Type B pancreatic cell (in vitro differentiated cells): ENCODE measurements around the gene GPC6. TPM values are rescaled to one million over a fixed set of nuclear protein-coding genes. Genes with fewer than 3 reads are reported as not detected.

Source experiments
- DNase-seq: peaks from one replicate; pipeline ENCODE4 v3.0.0; 2021; ENCODE audit warnings: mixed read lengths; ENCODE audit not compliant: unreplicated experiment; ENCODE audit errors: extremely low spot score
- H3K27ac Mint-ChIP-seq: 2 replicates; pipeline ENCODE4 v1.8.0; 2021; ENCODE audit warnings: mild to moderate bottlenecking, mixed read lengths
- H3K27me3 Mint-ChIP-seq: 2 replicates; pipeline ENCODE4 v1.8.0; 2021; ENCODE audit warnings: mixed read lengths
- H3K36me3 Mint-ChIP-seq: 2 replicates; pipeline ENCODE4 v1.8.0; 2021; ENCODE audit warnings: mixed read lengths
- H3K4me1 Mint-ChIP-seq: one replicate; pipeline ENCODE4 v1.8.0; 2021; ENCODE audit warnings: mixed read lengths; ENCODE audit not compliant: unreplicated experiment
- H3K4me3 Mint-ChIP-seq: 2 replicates; pipeline ENCODE4 v1.8.0; 2021; ENCODE audit warnings: mild to moderate bottlenecking, mixed read lengths
- H3K9me3 Mint-ChIP-seq: 2 replicates; pipeline ENCODE4 v1.8.0; 2021; ENCODE audit warnings: mixed read lengths
- total RNA-seq: library from RNA; stranded (reverse); gene quantifications from 2 replicates; pipeline ENCODE4 v1.2.1, GENCODE V29; 2021; ENCODE audit warnings: low replicate concordance
- TF ChIP-seq, protein P1 (sequence below): fragments of 200-600 bp; sonication (generic); conservative IDR thresholded peaks from 2 replicates; pipeline ENCODE4 v1.5.0; 2021; ENCODE audit warnings: antibody characterized with exemption, mild to moderate bottlenecking

Gene GPC6
- total RNA-seq, 1 donor from 2014 or later = 30.5 TPM

DNA sequence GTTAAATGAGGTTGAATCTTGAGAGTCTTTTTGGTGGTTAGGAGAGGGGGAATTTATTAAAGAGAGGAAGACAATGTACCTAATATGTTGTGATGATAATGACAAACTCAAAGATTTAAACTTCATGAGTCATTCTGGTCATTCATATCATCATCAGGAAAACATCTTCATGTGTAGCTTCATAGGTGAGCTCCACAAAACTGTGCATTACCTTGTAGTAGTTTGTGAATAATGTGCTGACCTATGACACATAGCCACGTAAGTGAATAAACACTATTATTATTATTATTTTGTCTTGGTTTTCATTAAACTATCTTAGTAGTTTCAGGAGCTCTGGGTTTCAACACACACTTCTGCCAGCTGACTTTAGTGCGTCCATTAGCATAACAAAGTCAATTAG, 997 bp upstream of the GPC6 start:
- peaks cover 5% of the 10 kb centered on the region for H3K9me3 Mint-ChIP-seq
- TF ChIP-seq, protein P1, sequence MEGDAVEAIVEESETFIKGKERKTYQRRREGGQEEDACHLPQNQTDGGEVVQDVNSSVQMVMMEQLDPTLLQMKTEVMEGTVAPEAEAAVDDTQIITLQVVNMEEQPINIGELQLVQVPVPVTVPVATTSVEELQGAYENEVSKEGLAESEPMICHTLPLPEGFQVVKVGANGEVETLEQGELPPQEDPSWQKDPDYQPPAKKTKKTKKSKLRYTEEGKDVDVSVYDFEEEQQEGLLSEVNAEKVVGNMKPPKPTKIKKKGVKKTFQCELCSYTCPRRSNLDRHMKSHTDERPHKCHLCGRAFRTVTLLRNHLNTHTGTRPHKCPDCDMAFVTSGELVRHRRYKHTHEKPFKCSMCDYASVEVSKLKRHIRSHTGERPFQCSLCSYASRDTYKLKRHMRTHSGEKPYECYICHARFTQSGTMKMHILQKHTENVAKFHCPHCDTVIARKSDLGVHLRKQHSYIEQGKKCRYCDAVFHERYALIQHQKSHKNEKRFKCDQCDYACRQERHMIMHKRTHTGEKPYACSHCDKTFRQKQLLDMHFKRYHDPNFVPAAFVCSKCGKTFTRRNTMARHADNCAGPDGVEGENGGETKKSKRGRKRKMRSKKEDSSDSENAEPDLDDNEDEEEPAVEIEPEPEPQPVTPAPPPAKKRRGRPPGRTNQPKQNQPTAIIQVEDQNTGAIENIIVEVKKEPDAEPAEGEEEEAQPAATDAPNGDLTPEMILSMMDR = no peak
- peaks cover 3% of the 10 kb centered on the region for H3K27me3 Mint-ChIP-seq
- H3K36me3 Mint-ChIP-seq = no peaks in the 10 kb centered on the region
- H3K4me3 Mint-ChIP-seq = peak overlapping the region; percentile 99
- DNase-seq = no peak
- H3K27ac Mint-ChIP-seq = no peak overlapping the region
- H3K4me1 Mint-ChIP-seq = peaks cover 22% of the 10 kb centered on the region

DNA sequence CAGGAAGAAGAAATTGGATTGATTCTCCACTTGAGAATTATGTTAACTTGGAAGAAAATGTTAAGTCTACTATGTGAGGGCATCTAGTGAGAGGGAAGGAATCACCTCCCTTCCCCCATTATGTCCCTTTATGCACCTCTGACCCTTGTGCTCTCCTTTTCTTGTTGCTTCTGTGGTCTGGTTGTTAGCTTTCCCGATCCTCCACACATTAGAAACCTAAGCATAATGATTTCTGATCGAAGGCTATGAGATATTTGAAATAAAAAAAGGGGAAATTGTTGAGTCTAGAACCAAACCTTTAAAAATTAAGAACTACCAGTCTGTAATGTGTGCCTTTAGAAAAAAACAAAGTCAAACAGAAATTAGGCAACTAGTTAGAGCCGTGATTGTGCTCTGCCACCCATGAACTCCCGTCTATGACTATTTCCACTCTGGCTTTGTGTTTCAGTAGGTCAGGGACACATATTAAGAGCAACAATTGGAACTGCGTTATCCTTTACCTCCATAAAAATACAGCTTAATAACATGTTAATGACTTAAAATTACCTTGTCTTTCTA, 463 bp upstream of the GPC6 start:
- peak overlapping the region; percentile 86 for H3K27ac Mint-ChIP-seq
- H3K9me3 Mint-ChIP-seq = peaks cover 5% of the 10 kb centered on the region
- peaks cover 24% of the 10 kb centered on the region for H3K4me1 Mint-ChIP-seq
- peak overlapping the region; percentile 99 for H3K4me3 Mint-ChIP-seq
- peaks cover 3% of the 10 kb centered on the region for H3K27me3 Mint-ChIP-seq
- no peak for DNase-seq
- H3K36me3 Mint-ChIP-seq = no peaks in the 10 kb centered on the region
- TF ChIP-seq, protein P1 = no peak

DNA sequence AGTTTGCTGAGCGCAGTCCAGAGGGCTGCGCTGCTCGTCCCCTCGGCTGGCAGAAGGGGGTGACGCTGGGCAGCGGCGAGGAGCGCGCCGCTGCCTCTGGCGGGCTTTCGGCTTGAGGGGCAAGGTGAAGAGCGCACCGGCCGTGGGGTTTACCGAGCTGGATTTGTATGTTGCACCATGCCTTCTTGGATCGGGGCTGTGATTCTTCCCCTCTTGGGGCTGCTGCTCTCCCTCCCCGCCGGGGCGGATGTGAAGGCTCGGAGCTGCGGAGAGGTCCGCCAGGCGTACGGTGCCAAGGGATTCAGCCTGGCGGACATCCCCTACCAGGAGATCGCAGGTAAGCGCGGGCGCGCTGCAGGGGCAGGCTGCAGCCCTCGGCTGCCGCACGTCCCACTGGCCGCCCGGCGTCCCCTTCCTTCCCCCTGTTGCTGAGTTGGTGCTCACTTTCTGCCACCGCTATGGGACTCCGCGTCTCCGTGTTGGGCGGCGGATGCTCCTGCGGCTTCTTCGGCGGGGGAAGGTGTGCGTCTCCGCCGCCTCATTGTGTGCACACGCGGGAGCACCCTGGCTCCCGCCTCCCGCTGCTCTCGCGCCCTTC, 772 bp downstream of the GPC6 start:
- H3K36me3 Mint-ChIP-seq = no peaks in the 10 kb centered on the region
- peaks cover 35% of the 10 kb centered on the region for H3K4me1 Mint-ChIP-seq
- peaks cover 5% of the 10 kb centered on the region for H3K9me3 Mint-ChIP-seq
- DNase-seq = peak; percentile 76
- TF ChIP-seq, protein P1 = no peak
- H3K4me3 Mint-ChIP-seq = peak overlapping the region; percentile 99
- peaks cover 3% of the 10 kb centered on the region for H3K27me3 Mint-ChIP-seq
- peak overlapping the region; percentile 86 for H3K27ac Mint-ChIP-seq

DNA sequence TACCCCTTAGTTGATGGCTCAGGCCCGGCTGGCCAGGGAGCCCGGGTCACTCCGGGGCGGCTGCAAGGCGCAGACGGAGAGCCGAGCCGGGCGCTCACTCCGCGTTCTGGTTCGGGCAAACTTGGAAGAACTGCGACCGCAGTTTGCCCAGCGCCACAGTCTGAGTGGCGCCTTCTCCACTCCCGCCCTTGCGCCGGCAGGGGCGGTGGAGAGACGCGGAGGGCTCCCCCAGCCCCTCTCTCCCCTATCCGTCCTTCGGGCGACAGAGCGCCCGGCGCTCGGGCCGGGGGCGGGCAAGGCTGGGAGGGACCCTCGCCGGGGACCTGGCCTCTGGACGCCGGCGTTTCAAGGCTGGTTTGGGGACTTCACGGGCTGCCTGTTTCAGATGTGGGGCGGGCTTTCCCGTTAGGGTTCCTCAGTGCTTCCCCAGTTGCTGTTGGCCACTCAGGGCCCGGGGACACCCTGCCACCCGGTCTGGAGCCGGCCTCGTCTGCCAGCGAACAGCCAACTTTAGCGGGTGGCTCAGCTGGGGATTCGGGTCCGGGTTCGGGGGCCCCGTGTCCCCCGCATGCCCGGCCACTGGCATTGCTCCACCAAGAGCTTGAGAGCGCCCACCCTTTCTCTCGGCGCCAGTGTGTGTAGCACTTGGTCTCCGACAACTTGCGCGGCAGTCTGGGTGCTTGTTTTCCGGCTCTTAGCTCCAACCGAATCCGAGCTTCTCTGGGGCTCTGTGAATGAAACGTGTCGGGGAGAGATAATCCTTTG, 1.5 kb downstream of the GPC6 start:
- Mint-ChIP-seq H3K4me1 (peaks cover 35% of the 10 kb centered on the region), H3K9me3 (peaks cover 5% of the 10 kb centered on the region), H3K36me3 (no peaks in the 10 kb centered on the region), H3K27me3 (peaks cover 3% of the 10 kb centered on the region), H3K4me3 (peak overlapping the region; percentile 99), H3K27ac (peak overlapping the region; percentile 82)
- DNase-seq = peak; percentile 80
- TF ChIP-seq, protein P1 = peak; percentile 83

DNA sequence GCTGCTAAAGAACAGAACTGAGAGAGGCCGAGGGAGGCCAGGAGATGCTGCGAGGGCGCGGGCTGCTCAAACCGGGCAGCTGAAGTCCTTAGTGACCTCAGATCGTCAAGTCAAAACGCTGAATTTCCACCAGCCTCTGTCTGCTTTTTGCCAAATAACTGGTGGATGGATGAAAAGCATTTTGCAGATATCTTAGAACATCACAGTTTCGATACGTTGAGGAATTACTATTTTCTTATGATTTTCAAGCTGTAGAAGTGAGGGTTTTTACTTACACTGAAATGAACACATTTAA, 2.0 kb downstream of the GPC6 start:
- Mint-ChIP-seq H3K27ac (peak overlapping the region; percentile 82), H3K4me1 (peaks cover 35% of the 10 kb centered on the region)
- TF ChIP-seq, protein P1 = no peak

More for the DNA sequence above, 2.0 kb downstream of the GPC6 start:
- no peak for DNase-seq
- Mint-ChIP-seq H3K4me3 (peak overlapping the region; percentile 99), H3K36me3 (no peaks in the 10 kb centered on the region), H3K27me3 (peaks cover 3% of the 10 kb centered on the region), H3K9me3 (peaks cover 5% of the 10 kb centered on the region)
